Activated CD4-positive, CD25-positive, alpha-beta regulatory T cell treated with anti-CD3 and anti-CD28 coated beads, Interleukin-2, amount 50 U/mL, for 72 hours (primary cell): ENCODE results near the gene MFN2.
"Not testable (repeated sequence)": the region's sequence is repeated elsewhere in the genome, so short reads cannot be mapped to it uniquely, and the experiment has no call there.

Experiments
- DNase-seq: peaks from one replicate; pipeline ENCODE4 v3.0.0; 2021

Gene MFN2

DNA sequence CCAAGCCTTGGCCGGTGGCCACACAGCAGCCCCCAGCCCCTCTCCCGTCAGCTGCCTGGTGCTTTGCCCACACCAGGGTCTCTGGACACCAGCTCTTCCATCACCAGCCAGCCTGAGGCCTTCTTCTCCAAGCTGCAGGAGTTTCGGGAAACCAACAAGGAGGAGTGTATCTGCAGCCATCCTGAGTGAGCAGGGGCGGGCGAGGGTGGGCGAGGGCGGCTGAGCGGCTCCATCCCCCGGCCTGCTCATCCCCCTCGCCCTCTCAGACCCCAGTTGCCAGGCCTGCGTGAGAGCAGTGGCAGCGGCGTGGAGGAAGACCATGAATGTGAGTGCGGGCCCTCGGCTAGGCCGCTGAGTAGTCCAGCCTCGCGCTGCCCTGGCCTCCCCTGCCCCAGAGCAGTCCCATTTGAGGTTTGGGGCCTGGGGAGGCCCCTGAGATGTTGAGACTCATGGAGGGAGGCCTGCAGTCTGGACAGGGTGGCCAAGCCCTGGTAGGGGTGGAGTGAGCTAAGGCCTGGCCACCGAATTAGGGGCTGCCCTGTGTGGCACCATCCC lies 48.8 kb downstream of the MFN2 start:
- DNase-seq, result no peak

- DNase-seq, result no peak
Observed at GRCh38 chr1:12029720-12030339, 49.6 kb downstream of the MFN2 start.

DNA sequence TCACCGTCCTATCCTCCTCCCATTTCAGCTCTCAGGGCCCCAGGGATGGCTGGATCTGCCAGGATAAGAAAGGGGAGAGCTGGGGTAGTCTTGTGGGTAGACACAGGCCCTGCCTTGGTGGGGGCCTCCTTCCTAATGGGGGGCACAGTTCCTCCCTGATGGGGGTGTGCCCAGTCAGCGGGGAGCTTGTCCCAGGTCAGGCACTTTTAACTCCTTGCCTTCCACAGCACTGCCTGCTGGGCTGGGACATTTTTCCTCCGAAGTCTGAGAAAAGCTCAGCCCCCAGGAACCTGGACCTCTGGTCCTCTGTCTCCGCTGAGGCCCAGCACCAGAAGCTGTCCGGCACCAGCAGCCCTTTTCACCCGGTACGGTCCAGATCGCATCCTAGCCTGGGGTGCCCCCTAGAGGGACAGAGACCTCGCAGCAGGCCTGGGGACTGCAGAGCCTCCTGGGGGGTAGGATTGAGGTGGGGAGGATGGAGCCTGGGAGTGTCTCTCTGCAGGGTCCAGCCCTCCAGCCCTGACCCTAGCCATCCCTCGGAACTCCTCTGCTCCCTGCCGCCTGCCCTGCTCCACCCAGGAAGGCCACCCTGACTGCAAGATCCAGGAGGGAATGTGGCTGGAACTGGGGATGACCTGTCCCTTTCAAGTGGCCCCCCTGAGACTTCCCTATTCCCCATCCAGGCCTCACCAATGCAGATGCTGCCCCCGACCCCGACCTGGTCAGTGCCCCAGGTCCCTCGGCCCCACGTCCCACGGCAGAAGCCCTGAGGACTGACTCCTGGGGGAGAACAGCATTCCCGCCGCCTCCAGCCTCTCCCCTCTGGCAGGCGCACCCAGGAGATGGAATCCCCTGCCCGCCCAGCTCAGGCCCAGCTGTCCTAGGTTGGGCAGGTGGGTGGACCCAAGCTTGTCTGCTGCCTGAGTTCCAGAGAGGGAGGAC lies 51.1 kb downstream of the MFN2 start:
- no peak for DNase-seq

GRCh38 chr1:12032161-12032621 lies 51.9 kb downstream of the MFN2 start:
- DNase-seq, result no peak

DNA sequence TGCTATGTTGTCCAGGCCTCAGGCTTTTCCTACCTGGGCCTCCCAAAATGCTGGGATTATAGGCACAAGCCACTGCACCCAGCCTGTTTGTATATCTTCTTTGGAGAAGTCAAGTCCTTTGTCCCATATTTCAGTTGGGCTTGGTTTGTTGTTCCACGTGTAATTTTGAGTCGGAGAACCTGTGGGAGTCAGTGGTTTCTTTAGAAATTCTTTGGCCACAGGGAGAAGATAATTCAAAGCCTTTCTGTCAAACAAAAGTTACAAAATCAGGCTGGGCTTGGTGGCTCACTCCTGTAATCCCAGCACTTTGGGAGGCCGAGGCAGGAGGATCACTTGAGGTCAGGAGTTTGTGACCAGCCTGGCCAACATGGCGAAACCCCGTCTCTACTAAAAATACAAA lies 53.2 kb downstream of the MFN2 start:
- DNase-seq, result not testable (repeated sequence)

DNA sequence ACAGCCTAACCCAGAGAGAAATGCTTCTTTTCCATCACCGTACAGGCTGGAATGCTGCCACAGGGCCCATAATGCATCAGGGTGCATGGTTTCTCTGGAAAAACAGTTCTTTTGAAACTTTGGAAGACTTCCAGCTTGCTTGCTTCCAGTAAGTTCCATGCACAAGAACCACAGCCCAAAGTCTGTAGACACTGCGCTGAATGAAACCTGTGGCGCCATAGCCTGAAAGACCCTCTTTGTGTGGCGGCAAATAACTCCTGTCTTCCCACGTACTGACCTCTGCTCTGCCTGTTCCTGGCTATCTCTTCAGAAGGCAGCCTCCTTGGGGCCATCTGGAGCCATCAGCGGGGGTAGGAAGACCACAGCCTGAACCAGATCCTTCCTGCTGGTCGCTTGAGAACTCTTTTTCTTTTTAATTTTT lies 54.1 kb downstream of the MFN2 start:
- DNase-seq, result no peak

DNA sequence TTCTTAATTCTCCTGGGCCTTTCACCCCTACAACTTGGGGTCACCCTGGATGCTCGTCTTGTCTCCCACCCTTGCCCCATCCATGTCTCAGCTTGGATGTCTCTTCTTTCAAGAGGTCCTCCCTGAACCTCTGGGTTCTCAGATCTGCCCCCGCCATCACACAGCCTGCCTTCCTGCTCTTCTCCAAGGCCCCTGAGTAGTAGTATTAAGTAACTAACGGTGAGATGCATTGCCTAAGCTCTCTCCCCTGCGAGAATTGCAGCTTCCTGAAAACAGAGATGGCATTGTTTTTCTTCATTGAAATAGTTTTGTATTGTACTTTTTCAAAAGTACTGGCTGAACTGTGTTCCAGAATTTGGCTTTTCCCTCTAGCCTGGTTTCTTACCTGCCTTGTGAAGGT lies 55.1 kb downstream of the MFN2 start:
- no peak for DNase-seq

- no peak for DNase-seq
Observed at GRCh38 chr1:12037486-12038355, 57.5 kb downstream of the MFN2 start.

DNA sequence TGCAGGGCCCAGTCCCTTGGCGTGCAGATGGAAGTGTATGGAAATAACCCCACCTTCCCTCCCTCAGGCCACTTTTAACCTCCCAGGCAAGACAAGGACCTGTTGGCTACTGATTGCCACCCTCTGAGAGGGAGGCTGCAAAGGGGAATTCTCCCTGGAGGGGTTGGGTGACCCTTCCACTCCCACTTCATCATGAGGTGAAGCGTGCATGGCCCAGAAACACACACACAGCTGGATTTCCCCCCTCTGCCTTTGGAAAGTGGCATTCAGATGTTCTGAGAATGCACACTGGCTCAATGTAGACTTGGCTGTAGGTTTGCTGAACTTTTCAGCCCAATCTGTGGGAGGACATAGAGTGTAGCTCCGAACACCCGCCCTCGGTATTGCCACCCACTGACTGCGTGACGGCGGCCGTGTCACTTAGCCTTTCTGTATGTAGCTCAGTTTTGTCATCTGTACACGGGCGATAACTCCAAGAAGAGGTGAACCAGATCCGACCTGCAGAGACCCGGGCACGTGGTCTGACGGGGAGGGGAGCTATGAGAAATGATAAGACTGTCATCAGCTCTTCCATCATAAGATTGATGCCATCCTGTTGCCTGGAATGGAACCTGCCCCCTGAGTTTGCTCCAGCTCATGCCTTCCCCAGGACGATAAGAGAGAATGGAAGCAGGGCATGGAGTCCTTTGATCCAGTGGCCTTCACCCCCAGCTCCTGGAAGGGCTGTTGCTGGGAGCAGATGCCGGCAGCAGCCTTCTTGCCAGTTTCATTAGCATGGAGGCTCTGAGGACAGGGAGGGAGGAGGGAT lies 58.3 kb downstream of the MFN2 start:
- no peak for DNase-seq

- no peak for DNase-seq
Observed at GRCh38 chr1:12039164-12039525, 58.9 kb downstream of the MFN2 start.

DNA sequence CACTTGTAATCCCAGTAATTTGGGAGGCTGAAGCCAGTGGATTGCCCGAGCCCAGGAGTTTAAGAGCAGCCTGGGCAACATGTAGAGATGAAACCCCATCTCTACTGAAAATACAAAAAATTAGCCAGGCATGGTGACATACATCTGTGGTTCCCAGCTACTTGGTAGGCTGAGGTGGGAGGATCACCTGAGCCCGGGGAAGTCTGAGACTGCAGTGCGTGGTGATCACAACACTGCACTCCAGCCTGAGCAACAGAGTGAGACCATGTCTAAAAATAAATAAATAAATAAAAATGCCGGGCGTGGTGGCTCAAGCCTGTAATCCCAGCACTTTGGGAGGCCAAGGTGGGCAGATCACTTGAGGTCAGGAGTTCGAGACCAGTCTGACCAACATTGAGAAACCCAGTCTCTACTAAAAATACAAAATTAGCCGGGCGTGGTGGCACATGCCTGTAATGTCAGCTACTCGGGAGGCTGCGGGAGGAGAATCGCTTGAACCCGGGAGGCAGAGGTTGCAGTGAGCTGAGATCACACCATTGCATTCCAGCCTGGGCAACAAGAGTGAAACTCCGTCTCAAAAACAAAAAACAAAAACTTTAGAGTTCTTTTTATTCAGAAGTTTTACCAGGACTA lies 59.7 kb downstream of the MFN2 start:
- DNase-seq, result not testable (repeated sequence)

- DNase-seq, result no peak
Observed at GRCh38 chr1:12040457-12041051, 60.3 kb downstream of the MFN2 start.

- DNase-seq, result not testable (repeated sequence)
Observed at GRCh38 chr1:12044187-12044877, 64.1 kb downstream of the MFN2 start.

- DNase-seq, result no peak
Observed at GRCh38 chr1:12046749-12047119, 66.5 kb downstream of the MFN2 start.

GRCh38 chr1:12047120-12047876 lies 67.1 kb downstream of the MFN2 start:
- peak; percentile 64 for DNase-seq

GRCh38 chr1:12048372-12048771 lies 68.1 kb downstream of the MFN2 start:
- no peak for DNase-seq

GRCh38 chr1:12049616-12050015 lies 69.4 kb downstream of the MFN2 start:
- DNase-seq, result no peak

GRCh38 chr1:12051361-12051760 lies 71.1 kb downstream of the MFN2 start:
- DNase-seq, result no peak

GRCh38 chr1:12052008-12052573 lies 71.8 kb downstream of the MFN2 start:
- DNase-seq, result peak; percentile 62
